MM.1S (cell line): ENCODE results near the gene SLC45A1.

ENCODE experiments used
- DNase-seq: peaks from one replicate; pipeline ENCODE4 v3.0.0-alpha.2; 2015
- H2AFZ ChIP-seq: fragments of 300-600 bp; sonication (generic); 2 replicates; pipeline ENCODE4 v1.6.0; 2016; ENCODE audit warnings: antibody characterized with exemption, low read length
- H3F3A ChIP-seq: fragments of 300-600 bp; sonication (generic); 2 replicates; pipeline ENCODE4 v1.6.1; 2016; ENCODE audit warnings: mild to moderate bottlenecking, antibody characterized with exemption, low read length, moderate library complexity, mixed read lengths; ENCODE audit not compliant: insufficient read depth
- H3K27ac ChIP-seq: fragments of 300-600 bp; sonication (generic); 2 replicates; pipeline ENCODE4 v1.5.1; 2016; ENCODE audit warnings: mild to moderate bottlenecking, low read length
- H3K27me3 ChIP-seq: fragments of 300-600 bp; sonication (generic); replicated peaks from 2 replicates; pipeline ENCODE4 v1.6.0; 2016; ENCODE audit warnings: low read length; ENCODE audit not compliant: insufficient read depth
- H3K36me3 ChIP-seq: fragments of 300-600 bp; sonication (generic); replicated peaks from 2 replicates; pipeline ENCODE4 v1.6.1; 2016; ENCODE audit warnings: mild to moderate bottlenecking, low read length, mixed read lengths; ENCODE audit not compliant: insufficient read depth
- H3K4me1 ChIP-seq: fragments of 300-600 bp; sonication (generic); 2 replicates; pipeline ENCODE4 v1.6.1; 2016; ENCODE audit warnings: low read length, mixed read lengths
- H3K4me2 ChIP-seq: fragments of 300-600 bp; sonication (generic); 2 replicates; pipeline ENCODE4 v1.6.0; 2016; ENCODE audit warnings: low read depth, low read length
- H3K4me3 ChIP-seq: fragments of 300-600 bp; sonication (generic); 2 replicates; pipeline ENCODE4 v1.5.1; 2016; ENCODE audit warnings: low read length, mixed read lengths
- H3K79me2 ChIP-seq: fragments of 300-600 bp; sonication (generic); 2 replicates; pipeline ENCODE4 v1.6.1; 2016; ENCODE audit warnings: mixed run types, low read length, mixed read lengths
- H3K9ac ChIP-seq: fragments of 300-600 bp; sonication (generic); 2 replicates; pipeline ENCODE4 v1.6.1; 2016; ENCODE audit warnings: low read length, mixed read lengths
- H3K9me2 ChIP-seq: fragments of 300-600 bp; sonication (generic); replicated peaks from 2 replicates; pipeline ENCODE4 v1.6.1; 2016; ENCODE audit warnings: mild to moderate bottlenecking, low read length, mixed read lengths; ENCODE audit not compliant: insufficient read depth
- H3K9me3 ChIP-seq: fragments of 300-600 bp; sonication (generic); replicated peaks from 2 replicates; pipeline ENCODE4 v1.6.1; 2016; ENCODE audit warnings: mild to moderate bottlenecking, low read length, mixed read lengths; ENCODE audit not compliant: insufficient read depth
- H4K20me1 ChIP-seq: fragments of 300-600 bp; sonication (generic); 2 replicates; pipeline ENCODE4 v1.6.1; 2016; ENCODE audit warnings: mild to moderate bottlenecking, low read length, moderate library complexity, mixed read lengths; ENCODE audit not compliant: insufficient read depth
- EZH2 ChIP-seq: fragments of 300-600 bp; sonication (generic); optimal IDR thresholded peaks from 2 replicates; pipeline ENCODE3; 2017; ENCODE audit warnings: low read depth, mild to moderate bottlenecking, antibody characterized with exemption, low read length, mixed read lengths
- EZH2phosphoT487 ChIP-seq: fragments of 300-600 bp; sonication (generic); IDR thresholded peaks from 2 replicates; pipeline ENCODE4 v1.6.1; 2018; ENCODE audit warnings: antibody characterized with exemption, low read length
- TF ChIP-seq, protein P1 (sequence below): fragments of 300-600 bp; sonication (generic); IDR thresholded peaks from 2 replicates; pipeline ENCODE4 v1.5.1; 2016; ENCODE audit warnings: antibody characterized with exemption, low read length, mixed read lengths

SLC45A1 gene

DNA sequence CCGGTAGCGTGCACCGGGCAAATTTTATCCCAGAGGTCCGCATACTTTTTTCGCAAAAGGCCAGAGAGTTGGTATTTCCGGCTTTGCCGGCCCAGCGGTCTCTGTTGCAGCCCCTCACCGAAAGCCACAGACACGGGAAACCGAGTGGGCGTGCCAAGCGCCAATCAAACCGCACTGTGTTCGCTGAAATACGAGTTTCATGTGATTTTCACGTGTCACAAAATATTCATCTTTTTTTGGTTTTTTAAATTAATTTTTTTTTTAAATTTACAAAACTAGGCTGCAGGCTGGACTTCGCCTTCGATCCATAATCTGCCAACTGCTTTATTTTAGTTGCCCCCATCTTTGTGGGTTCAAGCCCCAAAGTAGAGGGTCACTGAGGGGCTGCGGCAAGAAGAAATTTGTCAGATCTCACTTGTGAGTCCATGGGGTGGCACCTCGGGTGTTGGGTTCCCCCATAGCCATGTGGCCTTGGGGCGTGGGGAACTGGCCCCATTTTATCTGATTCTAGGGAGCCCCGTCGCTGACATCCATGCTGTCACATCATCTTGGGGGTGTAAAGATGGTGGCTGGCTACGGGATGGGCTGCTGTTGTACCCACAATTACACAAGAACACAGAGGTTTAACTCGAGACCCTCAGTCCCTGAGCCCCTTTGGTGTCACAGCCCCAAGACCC, 20.8 kb downstream of the SLC45A1 start:
- Histone ChIP-seq H3K9ac (no peak overlapping the region), H3K4me2 (no peak overlapping the region), H3K9me2 (no peaks in the 10 kb centered on the region), H3K27me3 (peaks cover 86% of the 10 kb centered on the region), H3K79me2 (no peaks in the 10 kb centered on the region), H3K27ac (no peak overlapping the region), H3K4me3 (no peak overlapping the region), H3F3A (no peaks in the 10 kb centered on the region), H3K36me3 (no peaks in the 10 kb centered on the region), H3K4me1 (no peaks in the 10 kb centered on the region), H2AFZ (no peak overlapping the region), H4K20me1 (no peaks in the 10 kb centered on the region), H3K9me3 (no peaks in the 10 kb centered on the region)
- TF ChIP-seq EZH2phosphoT487, result no peak
- TF ChIP-seq, protein P1, sequence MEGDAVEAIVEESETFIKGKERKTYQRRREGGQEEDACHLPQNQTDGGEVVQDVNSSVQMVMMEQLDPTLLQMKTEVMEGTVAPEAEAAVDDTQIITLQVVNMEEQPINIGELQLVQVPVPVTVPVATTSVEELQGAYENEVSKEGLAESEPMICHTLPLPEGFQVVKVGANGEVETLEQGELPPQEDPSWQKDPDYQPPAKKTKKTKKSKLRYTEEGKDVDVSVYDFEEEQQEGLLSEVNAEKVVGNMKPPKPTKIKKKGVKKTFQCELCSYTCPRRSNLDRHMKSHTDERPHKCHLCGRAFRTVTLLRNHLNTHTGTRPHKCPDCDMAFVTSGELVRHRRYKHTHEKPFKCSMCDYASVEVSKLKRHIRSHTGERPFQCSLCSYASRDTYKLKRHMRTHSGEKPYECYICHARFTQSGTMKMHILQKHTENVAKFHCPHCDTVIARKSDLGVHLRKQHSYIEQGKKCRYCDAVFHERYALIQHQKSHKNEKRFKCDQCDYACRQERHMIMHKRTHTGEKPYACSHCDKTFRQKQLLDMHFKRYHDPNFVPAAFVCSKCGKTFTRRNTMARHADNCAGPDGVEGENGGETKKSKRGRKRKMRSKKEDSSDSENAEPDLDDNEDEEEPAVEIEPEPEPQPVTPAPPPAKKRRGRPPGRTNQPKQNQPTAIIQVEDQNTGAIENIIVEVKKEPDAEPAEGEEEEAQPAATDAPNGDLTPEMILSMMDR, result no peak
- TF ChIP-seq EZH2, result no peak
- no peak for DNase-seq

GRCh38 chr1:8339203-8339600, 21.3 kb downstream of the SLC45A1 start:
- no peaks in the 10 kb centered on the region for H3K4me1 ChIP-seq
- no peak overlapping the region for H3K4me2 ChIP-seq
- H2AFZ ChIP-seq, result no peak overlapping the region
- H3K4me3 ChIP-seq, result no peak overlapping the region
- H4K20me1 ChIP-seq, result no peaks in the 10 kb centered on the region
- H3K79me2 ChIP-seq, result no peaks in the 10 kb centered on the region
- H3K27me3 ChIP-seq, result peaks cover 86% of the 10 kb centered on the region
- no peak for DNase-seq
- H3K36me3 ChIP-seq, result no peaks in the 10 kb centered on the region
- no peak overlapping the region for H3K9ac ChIP-seq
- no peaks in the 10 kb centered on the region for H3K9me3 ChIP-seq
- H3K9me2 ChIP-seq, result no peaks in the 10 kb centered on the region
- TF ChIP-seq, protein P1, result no peak
- TF ChIP-seq EZH2phosphoT487 (no peak), EZH2 (no peak)
- H3K27ac ChIP-seq, result no peak overlapping the region
- no peaks in the 10 kb centered on the region for H3F3A ChIP-seq

DNA sequence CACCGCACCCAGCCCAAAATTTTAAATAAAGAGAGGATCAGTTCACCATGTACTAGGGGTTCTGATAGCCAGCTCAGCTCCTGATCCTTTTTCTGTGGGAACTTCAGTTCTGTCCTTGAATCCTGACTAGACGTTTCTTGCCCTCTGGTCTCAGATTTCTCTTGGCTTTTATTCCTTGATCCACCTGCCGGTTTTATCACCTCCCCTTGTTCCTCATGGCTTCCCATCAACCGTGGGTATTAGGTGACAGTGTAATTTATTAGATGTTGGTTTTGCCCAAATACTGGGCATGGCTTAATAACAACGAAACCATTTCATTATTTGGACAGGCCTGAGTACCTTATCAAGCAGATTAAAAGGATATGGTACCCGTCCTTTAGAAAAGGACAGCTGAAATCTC, 22.5 kb downstream of the SLC45A1 start:
- Histone ChIP-seq H2AFZ (no peak overlapping the region), H3F3A (no peaks in the 10 kb centered on the region), H3K4me3 (no peak overlapping the region), H3K9me3 (no peaks in the 10 kb centered on the region), H3K4me1 (no peaks in the 10 kb centered on the region), H4K20me1 (no peaks in the 10 kb centered on the region), H3K9me2 (no peaks in the 10 kb centered on the region), H3K27ac (no peak overlapping the region), H3K36me3 (no peaks in the 10 kb centered on the region), H3K4me2 (no peak overlapping the region), H3K79me2 (no peaks in the 10 kb centered on the region), H3K27me3 (peaks cover 85% of the 10 kb centered on the region), H3K9ac (no peak overlapping the region)
- no peak for TF ChIP-seq EZH2
- no peak for DNase-seq

DNA sequence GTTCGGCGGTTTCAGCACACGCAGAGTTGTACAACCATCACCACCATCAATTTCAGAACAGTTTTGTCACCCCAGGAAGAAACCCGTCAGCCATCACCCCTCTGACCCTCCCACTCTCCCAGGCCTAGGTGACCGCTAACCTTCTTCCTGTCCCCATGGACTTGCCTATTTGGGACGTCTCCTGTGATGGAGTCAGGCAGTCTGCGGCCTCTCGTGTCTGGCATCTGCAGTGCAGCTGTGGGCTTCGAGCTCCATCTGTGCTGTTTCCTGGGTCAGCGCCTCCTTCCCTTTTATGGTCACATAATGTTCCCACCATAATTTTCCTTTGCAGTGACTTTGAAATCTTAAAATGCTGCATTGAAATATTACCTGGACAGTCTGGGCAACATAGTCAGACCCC, 24.4 kb downstream of the SLC45A1 start:
- H3K9ac ChIP-seq, result no peak overlapping the region
- DNase-seq, result no peak
- H3K4me3 ChIP-seq, result no peak overlapping the region
- no peaks in the 10 kb centered on the region for H3F3A ChIP-seq
- no peaks in the 10 kb centered on the region for H4K20me1 ChIP-seq
- H3K9me3 ChIP-seq, result no peaks in the 10 kb centered on the region
- H3K36me3 ChIP-seq, result no peaks in the 10 kb centered on the region
- TF ChIP-seq EZH2phosphoT487 (no peak), EZH2 (no peak)
- TF ChIP-seq, protein P1, result no peak
- no peaks in the 10 kb centered on the region for H3K79me2 ChIP-seq
- H3K4me2 ChIP-seq, result no peak overlapping the region
- no peak overlapping the region for H2AFZ ChIP-seq
- H3K27me3 ChIP-seq, result peaks cover 85% of the 10 kb centered on the region
- H3K9me2 ChIP-seq, result no peaks in the 10 kb centered on the region
- H3K4me1 ChIP-seq, result no peaks in the 10 kb centered on the region
- H3K27ac ChIP-seq, result no peak overlapping the region
